Hematopoietic multipotent progenitor cell treated with erythropoietin and hydrocortisone succinate and interleukin-3 and kit ligand, for 15 days (in vitro differentiated cells): ENCODE measurements around the gene DNAJC11.
A peak's percentile ranks its signal among the peaks of the same experiment; 100 is the strongest.
"Not testable (repeated sequence)": the region's sequence is repeated elsewhere in the genome, so short reads cannot be mapped to it uniquely, and the experiment has no call there.

ENCODE experiments used
- DNase-seq: peaks from one replicate; pipeline ENCODE4 v3.0.0-alpha.2; 2015; ENCODE audit warnings: low spot score

DNAJC11 gene

DNA sequence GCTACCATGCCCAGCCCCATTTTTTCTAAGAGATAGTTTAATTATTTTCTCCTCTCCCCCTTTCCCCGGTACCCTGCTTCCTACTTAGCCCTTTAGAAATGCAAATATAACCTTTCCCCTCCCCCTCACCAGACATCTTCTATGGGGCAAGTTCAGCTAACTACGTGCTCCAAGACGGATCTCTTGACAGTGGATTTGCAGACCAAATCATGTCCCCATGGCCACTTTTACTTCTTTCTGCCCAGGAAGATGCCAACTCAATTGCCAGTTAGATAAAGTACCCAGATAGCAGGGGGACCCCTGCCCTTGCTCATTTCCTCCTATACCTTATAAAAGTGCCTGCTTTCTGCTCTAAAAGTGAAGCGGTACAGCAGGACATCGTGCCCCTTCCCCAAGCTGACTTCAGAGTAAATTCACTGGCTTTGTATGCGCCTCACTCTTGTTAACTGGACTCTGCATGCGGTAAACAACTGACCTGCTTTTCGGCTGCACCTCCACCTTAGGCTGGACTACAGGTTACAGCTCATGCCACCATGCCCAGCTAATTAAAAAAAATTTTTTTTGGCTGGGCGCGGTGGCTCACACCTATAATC lies 7.4 kb downstream of the DNAJC11 start:
- no peak for DNase-seq

DNA sequence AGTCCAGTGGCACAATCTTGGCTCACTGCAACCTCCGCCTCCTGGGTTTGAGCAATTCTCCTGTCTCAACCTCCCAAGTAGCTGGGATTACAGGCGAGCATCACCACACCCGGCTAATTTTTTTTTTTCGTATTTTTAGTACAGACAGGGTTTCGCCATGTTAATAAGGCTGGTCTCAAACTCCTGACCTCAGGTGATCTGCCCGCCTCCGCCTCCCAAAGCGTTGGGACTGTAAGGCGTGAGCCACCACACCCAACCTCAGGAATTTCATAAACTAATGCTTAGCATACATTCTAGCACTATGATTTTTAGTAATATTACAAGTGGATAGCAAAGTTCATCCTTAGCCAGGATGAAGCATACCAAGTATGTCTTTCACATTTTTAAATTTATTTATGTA lies 8.7 kb downstream of the DNAJC11 start:
- no peak for DNase-seq

DNA sequence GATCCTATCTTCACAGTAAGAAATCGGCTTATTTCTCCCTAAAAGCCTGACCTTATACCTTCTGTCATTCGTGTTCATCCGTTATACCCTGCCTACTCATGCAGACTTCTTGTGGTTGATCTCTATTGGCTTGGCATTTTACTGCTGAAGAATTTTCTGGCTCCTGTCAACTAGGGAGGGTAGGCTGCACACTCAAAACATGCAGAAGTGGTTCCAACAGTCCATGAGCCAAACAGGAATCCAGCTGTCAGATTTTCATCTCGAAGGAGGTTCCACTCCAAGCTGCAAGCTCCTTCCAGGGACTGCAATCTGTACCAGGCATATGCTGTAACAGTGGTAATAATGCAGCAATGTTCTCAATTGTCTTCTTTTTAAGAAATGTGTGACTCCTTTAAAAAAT lies 10.1 kb downstream of the DNAJC11 start:
- no peak for DNase-seq

DNA sequence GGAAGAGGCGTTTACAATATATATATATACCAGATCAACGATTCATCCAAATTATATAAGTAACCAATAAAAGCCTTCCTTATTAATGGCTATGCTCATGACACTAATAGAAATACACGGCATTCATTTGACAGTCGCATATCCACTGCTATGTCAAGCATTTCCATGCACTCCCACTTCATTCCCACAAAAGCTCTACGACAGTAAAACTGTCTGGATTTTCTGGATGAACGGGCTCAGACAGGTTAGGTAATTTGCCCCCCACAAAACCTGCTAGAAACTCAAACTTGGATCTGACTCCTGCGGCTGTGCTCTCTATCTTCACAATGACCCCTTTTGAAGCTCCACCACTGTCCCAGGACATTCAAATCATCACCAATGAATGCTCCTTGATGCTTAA lies 11.4 kb downstream of the DNAJC11 start:
- no peak for DNase-seq

GRCh38 chr1:6688757-6689156 lies 12.9 kb downstream of the DNAJC11 start:
- no peak for DNase-seq

GRCh38 chr1:6688001-6688400 lies 13.6 kb downstream of the DNAJC11 start:
- no peak for DNase-seq

DNA sequence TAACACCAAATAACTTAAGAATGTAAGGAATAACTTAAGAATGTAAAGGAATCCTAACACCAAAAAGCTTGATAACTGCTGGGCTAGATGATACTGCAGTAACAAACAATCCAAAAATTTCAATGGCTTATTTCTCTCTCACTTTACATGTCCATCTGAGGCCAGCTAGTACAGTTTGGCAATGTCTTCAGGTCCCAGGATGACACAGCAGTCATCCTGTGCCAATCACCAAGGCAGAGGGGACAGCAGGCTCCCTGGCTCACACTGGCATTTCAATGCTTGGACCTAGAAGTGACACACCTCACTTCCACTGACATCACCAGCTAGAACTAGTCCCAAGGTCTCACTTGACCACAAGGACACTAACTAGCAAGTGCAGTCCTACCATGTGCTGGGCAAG lies 15.3 kb downstream of the DNAJC11 start:
- DNase-seq, result no peak

DNA sequence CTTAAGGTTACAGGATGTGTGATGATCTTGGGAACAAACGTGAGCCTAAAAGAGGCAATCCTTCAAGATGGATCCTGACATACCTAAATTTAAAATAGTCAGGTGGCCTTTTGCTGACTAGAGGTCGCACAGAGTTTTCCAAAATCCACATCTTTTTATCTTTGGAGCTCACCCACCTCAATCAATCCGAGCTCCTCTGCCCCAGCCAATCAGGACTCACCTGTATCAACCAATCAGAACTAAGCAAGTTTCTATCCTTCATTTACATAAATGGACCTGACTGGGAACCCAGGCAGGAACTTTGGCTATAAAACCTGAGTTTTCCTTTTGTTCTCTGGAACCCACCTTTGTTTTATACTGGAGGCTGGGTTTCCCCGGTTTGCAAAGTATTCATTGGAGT lies 16.2 kb downstream of the DNAJC11 start:
- no peak for DNase-seq

DNA sequence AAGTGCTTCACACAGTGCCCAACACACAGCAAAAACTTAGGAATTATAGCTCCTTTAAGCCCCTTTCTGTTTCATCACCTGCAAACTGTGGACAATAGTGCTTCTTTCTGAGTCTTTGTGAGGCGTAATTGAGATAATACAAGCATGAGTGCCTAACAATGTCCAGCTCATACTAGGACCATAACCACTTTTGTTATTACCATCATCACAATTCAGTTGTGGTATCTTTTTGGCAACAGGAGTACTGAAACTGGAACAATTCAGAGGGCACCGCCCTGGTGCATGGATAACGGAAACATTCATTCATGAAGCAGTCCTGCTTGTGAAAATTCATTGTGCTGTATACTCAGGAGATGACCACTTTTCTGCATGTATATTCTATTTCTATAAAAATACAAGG lies 18.2 kb downstream of the DNAJC11 start:
- no peak for DNase-seq

- DNase-seq, result no peak
Measured at GRCh38 chr1:6675941-6676340, 25.7 kb downstream of the DNAJC11 start.

- no peak for DNase-seq
Measured at GRCh38 chr1:6674771-6675170, 26.8 kb downstream of the DNAJC11 start.

GRCh38 chr1:6673816-6674398 lies 27.7 kb downstream of the DNAJC11 start:
- peak; percentile 16 for DNase-seq

DNA sequence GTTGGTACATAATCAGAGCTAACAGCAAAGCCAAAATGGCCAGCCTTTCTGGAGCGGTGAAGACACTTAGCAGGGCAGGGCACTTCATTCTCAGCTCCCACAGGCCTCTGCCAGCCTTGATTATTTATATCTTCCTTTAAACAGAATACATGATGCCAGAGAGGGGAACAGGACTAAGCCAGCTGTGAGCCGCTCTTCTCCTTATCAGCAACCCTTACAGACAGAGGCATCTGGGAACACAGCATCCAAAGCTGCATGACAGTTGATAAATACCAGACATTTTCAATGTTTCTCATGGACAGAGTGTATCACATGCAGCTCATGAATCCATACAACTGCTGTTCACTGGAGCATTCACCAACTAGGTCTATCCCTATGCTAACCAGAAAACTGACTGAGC lies 29.1 kb downstream of the DNAJC11 start:
- peak; percentile 92 for DNase-seq

GRCh38 chr1:6668503-6668902 lies 33.1 kb downstream of the DNAJC11 start:
- DNase-seq, result no peak

- DNase-seq, result peak; percentile 14
Measured at GRCh38 chr1:6667139-6667538, 34.5 kb downstream of the DNAJC11 start.

DNA sequence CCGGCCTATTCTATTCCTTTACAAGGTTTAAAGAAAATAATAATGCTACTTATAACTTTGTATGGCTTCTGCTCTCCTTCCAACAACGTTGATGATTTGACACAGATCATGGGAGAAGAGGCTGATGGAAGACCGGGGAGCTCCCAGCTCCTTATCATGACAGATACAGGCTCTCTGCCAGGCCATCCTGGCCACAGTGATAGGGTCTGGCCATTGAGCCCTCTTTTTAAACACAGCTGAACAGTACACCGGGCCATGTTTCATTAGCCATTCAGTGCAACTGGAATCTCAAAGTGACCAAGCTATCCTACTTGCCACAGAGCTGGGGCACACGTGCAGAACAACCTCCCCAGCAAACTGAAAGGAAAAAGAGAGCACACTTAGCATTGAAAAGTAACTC lies 34.9 kb downstream of the DNAJC11 start:
- DNase-seq, result peak; percentile 76

DNA sequence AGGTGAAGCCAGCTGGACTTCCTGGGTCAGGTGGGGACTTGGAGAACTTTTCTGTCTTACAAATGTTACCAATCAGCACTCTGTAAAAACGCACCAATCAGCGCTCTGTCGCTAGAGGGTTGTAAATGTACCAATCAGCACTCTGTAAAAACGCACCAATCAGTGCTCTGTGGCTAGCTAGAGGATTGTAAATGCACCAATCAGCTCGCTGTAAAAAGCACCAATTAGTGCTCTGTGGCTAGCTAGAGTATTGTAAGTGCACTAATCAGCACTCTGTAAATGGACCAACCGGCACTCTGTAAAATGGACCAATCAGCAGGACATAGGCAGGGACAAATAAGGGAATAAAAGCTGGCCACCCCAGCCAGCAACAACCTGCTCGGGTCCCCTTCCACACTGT lies 39.1 kb downstream of the DNAJC11 start:
- not testable (repeated sequence) for DNase-seq

DNA sequence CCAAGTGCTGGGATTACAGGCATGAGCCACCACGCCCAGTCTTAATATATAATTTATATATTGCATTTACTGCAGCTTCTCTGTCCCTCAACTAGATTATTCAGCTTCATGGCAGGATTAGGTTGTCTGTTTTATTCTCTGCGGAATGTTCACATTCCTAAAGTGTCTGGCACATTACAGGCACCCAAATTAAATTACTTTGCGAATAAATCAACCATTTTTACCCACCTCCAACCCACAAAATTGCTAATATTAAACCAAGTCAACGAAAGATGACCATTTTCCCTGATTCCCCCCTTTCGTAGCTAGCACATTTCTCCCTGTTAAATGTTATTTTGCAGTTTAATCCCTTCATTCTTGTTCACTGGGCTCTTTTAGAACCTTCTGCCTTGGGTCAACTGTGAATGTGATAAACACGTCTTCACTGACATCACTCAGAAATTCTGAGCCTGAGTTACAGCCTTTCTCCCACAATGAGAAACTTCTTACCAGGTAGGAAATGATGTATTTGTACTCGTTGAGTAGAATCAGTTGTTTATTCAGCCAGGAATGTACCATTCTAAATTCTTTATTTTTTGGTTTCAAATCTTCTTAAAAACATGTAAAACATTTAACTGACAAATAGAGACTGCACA lies 41.1 kb downstream of the DNAJC11 start:
- DNase-seq, result no peak

DNA sequence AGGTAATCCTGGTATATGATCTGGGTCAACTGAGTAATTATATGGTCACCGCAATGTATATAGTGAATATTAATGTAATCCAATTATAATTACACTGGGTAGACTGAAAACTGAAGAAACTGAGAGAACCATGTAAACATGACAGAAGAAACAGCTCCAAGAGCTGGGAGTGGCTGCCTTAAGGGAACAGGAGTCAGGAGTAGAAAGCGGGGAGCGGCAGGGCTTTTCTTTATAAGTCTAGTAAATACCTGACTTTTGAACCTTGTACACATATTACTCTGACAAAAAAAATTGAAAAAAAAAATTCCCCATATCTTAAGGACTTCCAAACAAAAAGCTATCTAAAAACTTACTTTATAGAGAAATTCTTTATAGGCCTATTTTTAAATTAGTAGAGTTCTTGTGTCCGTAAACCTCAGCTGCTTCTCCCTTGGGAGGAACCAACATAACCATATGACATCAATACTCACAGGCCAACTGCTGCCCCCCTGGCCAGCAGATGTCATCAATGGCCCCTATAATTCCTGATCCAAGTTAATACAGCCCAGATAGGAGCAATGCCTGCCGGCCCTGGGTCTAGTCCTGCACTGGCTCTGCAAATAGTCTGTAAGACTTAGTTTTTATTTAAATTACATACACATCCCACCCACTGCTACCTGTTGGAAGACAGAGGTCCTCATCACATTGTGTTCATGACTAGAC lies 43.1 kb downstream of the DNAJC11 start:
- no peak for DNase-seq

GRCh38 chr1:6657138-6657537 lies 44.5 kb downstream of the DNAJC11 start:
- no peak for DNase-seq

DNA sequence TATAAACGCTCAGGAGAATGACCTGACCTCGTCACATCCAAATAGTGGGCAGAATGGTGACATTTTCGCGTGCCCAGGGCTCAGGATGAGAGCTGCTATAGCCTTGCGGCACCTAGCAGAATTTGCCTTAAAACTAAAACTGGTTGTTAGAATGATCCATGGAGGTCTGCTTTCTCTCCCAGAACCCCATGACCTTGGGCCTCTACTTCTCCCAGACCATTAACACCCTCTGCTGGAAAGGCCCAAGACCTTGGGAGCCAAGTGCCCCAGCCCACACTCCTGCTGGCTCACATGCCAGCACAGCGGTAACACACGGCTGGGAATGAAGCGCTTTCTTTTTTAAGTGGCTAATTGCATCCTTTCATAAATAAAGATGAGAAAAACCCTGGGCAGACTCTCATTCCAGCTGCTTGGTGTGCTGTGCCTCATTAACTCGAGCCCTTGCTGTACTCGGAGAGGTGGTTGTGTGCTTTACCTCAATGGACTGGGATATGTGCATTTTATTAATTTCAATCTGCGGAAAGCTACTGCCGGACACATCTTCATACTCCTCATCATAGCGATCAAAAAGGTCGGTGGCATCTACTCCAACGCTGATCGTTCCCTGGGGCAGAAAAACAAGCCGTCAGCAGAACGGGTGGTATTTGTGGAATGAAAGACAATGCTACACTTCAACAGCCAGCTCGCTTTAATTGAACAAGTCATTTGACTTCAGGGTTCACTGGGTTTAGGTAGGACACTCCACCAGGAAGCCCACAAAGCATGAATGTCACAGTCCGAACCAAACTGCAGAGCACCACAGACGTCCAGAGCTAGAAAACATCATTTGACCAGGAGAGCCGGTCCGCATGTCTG lies 48.0 kb downstream of the DNAJC11 start:
- DNase-seq, result no peak

GRCh38 chr1:6652986-6653385 lies 48.6 kb downstream of the DNAJC11 start:
- DNase-seq, result no peak
